Hematopoietic multipotent progenitor cell treated with erythropoietin and hydrocortisone succinate and interleukin-3 and kit ligand, for 6 days (in vitro differentiated cells): ENCODE data around the gene MACROH2A2.
"Not testable (repeated sequence)": the region's sequence is repeated elsewhere in the genome, so short reads cannot be mapped to it uniquely, and the experiment has no call there.

Source experiments
- DNase-seq: peaks from one replicate; pipeline ENCODE4 v3.0.0-alpha.2; 2015

The MACROH2A2 gene

GRCh38 chr10:70052462-70053217 is at the start of gene MACROH2A2:
Gene MACROH2A2, plus strand, starts transcription at chr10:70052846. Its CDS starts 22,813 bp downstream, at chr10:70075659.
- DNase-seq = peak; percentile 46

- no peak for DNase-seq
These were observed 45.4 kb upstream of the MACROH2A2 start for GRCh38 chr10:70007116-70007820.

DNA sequence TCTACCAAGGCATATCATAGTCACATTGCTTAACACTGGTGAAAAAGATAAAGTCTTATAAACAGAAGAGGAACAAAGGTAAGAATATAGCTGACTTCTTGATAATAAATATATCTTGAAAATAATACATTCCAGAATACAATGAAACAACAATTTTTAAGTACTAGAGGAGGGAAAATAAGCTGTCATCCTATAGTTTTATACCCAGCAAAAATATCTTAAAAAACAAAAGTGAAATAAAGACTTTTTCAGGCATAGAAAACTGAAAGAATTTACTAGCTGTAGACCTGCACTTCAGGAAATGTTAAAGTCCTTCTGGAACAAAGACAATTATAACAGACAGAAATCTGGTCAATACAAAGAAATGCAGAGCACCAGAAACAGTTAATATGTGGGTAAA is 21.4 kb upstream of the MACROH2A2 start:
- DNase-seq = no peak

GRCh38 chr10:70032667-70033289 is 19.9 kb upstream of the MACROH2A2 start:
- no peak for DNase-seq

GRCh38 chr10:70034232-70034631 is 18.4 kb upstream of the MACROH2A2 start:
- no peak for DNase-seq

DNA sequence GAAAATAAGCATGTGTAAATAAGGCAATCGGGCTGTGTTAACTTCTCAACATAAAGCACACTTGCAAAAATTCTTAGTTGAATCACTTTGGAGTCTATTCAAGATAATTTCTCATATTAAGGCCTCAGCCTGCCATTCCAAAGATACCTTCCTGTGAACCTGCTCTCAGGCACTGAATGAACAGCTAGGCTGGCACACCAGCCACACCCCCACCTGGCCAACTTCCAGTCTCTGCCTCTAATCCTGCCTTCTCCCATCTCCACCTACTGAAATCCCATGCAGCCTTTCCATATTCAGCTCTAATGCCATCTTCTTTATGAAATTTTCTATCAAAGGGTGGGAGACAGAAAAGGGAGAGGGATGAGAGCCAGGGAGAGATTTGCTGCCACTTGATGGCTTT is 17.1 kb upstream of the MACROH2A2 start:
- DNase-seq = no peak

DNA sequence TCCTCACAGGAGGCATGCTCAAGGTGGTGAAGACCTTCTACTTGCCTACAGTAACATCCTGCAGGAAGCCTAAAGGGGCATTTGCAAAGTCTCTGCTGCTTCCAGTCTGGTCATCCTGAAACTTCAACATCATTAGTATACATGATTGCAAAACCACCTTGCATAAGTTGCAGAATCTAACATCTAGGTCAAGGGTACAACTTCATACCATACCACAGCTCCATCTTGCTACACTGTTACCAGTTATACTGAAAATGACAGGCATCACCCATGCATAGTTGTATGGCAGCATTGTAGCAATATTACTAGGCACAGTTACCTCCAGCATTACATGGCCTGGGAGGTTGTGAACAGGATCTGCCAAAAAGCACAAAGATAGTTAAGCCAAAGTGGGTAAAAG is 13.7 kb upstream of the MACROH2A2 start:
- DNase-seq = no peak

DNA sequence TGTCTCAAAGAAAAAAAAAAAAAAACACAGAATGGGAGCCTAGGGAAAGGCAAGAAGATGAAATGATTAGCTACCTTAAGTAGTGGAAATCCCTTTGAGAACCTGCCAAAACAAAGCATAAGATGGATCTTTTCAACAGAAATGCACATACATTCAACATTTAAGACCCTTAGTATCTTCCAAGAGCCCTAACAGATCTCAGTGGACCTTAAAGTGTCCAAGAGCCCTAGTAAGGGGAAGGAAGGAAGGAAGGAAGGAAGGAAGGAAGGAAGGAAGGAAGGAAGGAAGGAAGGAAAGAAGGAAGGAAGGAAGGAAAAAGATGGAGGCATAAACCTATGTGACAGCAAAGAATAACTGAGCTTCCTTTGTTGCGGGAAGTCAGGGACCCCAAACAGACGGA is 11.6 kb upstream of the MACROH2A2 start:
- no peak for DNase-seq

DNA sequence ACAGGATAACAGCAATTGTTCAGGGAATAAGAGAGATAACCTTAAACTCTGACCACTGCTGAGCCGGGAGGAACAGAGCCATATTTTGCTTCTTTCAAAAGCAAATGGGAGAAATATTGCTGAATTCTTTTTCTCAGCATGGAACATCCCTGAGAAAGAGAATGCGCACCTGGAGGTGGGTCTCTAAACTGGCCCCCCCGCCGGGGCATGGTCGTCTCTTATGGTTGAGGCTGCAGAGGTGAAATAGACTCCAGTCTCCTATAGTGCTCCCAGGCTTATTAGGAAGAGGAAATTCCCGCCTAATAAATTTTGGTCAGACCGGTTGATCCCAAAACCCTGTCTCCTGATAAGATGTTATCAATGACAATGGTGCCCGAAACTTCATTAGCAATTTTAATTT is 10.9 kb upstream of the MACROH2A2 start:
- not testable (repeated sequence) for DNase-seq

GRCh38 chr10:70047066-70047465 is 5.6 kb upstream of the MACROH2A2 start:
- not testable (repeated sequence) for DNase-seq

- no peak for DNase-seq
These were observed 4.5 kb upstream of the MACROH2A2 start for GRCh38 chr10:70048030-70048723.

DNA sequence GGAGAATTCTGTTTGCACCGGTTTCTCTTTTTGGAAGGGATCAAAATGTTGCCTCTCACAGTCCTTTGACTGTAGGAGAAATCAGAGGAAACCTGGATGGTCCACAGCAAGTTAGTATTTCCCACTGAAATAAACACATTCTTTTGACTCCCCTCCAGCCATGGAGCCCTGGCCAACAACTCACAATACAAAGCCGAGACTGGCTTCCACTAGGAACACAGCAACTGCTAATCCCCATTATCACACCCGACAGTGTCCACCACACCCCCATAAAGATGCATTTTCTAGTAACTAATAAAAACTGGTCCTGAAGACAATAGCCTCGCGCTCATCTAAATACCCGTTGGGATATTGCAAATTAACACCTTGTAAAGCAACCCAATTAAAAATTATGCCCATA is 798 bp upstream of the MACROH2A2 start:
- DNase-seq = no peak

DNA sequence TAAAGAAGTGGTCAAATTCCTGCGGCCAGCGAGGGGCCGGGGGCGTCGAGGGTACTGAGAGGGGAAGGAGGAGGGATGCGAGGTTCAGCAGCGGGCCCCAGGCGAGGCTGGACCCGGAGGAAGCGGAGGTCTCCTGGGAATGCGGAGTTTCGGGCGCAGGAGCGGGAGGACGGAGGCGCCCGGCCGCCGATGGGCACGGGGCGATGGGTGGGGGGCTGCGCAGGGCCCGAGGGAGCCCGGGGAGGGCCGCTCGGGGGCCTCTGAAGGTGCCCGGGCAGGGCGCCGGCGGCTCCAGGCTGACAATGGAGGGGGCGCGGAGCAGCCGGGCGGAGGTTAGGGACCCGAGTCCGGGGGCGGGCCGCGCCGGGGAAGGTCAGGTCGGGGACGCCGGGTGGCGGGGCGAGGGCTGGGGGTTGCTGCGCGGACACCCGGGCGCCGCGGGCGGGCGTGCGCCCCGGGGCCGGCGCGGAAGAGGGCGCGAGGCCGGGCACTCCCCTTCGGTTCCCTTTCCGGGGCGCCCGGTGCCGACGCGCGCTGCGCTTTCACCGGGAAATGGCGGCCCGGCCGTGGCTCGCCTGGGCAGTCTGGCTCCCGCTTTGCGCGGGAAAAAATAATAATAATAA is 683 bp downstream of the MACROH2A2 start:
- DNase-seq = no peak

- peak; percentile 22 for DNase-seq
These were observed 1.2 kb downstream of the MACROH2A2 start for GRCh38 chr10:70053841-70054288.

DNA sequence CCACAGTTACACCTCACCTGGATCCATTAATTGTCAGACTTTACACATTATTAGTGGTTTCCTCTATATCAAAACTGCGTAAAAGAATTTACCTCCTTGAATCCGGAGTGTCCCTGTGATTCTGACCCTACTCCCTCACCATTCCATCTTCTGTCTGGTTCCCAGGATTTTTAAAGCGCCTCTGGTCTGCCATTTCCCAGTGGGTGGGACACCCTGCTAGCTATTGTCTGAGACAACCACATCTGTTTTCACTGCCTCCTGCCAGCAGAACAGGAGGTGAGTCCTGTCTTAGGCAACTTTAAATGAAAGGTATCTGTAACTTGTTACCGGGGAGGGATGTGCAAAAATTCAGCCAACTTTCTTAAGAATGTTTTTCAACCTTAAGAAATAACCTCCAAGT is 2.3 kb downstream of the MACROH2A2 start:
- no peak for DNase-seq

DNA sequence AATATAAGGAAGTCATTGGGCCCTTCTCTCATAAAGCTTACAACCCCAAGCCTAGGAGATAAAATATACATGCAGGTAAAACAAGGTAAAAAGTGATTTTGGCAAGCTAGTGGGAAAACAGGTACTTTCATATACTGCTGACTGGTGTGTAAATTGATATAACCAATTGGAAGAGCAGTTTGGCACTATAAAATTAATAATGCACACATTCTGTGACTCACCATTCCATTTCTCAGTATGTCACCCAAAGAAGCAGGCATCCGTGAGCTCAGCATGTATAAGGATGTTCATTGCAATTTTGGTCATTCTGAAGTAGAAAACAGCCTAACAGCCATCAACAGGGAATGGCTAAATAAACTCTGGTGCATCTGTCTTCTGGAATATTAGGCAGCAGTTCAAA is 2.9 kb downstream of the MACROH2A2 start:
- no peak for DNase-seq

DNA sequence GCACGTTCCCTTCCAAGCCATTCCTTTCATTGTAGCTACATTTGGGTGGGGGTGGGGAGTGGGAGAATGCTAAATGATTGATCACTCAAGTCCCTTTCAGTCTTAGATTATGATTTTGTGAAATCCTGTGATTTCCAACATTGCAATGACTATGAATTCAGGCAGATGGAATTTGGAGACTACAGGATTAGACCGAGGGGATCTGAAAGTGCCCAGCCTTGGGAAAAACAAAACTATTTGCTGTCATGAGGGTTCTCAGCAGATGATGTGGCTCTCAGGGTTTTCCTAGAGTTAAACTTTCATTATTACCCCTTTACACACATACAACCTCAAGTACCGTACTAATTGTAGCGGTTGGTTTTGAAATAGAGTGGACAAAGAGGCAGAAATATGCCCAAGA is 4.7 kb downstream of the MACROH2A2 start:
- DNase-seq = no peak

DNA sequence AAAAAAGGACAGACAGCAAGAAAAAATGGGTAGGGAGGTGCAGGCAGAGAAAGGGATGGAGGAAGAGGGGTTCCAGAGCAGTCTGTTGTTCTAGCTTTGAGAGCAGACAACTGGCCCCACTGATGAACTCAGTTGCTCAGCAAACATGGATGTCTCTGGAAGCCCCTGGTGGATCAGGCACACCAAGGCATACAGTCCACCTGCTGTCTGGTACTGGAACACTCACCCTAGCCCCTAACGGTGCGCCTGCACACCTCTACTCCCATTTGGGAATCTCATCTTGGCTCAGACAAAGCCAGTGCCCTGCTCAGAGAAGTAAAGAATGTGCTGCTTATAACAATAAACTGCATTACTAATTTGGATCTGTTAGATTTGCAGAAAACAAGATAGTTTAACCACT is 7.7 kb downstream of the MACROH2A2 start:
- DNase-seq = no peak

- no peak for DNase-seq
These were observed 10.9 kb downstream of the MACROH2A2 start for GRCh38 chr10:70063418-70064098.

- no peak for DNase-seq
These were observed 11.8 kb downstream of the MACROH2A2 start for GRCh38 chr10:70064486-70064885.

DNA sequence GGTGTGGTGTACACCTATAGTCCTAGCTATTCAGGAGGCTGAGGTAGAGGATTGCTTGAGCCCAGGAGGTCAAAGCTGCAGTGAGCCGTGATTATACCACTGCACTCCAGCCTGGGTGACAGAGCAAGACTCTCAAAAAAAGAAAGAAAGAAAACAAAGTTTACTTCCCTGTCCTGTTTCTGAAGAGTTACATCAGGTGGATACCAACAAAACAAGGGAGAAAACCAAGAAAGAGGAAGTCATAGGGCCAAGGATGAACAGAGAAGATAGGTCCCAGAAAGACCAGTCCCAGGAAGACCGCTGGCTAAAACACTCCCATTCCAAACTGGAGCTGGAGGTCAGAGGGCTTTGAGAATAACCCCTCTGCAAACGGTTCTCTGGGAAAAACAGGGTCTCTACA is 13.5 kb downstream of the MACROH2A2 start:
- DNase-seq = no peak

DNA sequence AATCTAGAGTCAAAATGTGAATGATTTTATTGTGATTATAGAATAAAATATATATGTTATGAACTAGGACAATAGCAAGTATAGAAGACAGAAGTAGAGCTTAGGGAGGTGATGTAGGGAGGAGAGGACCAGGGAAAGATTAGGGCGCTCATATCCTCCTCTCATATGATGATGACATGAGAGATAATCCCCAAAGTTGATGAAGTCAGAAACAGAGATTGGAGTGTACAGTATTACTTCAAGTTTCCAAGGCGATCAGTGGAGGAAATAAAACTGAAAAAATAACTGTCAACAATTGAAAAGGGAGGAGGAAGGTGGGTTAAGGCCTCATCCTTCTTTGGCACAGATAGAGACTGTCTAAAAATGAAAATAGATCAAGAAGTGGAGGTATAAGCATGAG is 14.9 kb downstream of the MACROH2A2 start:
- no peak for DNase-seq
